Measurements from ENCODE around the gene UGGT2.
"Not testable (repeated sequence)": the region's sequence is repeated elsewhere in the genome, so short reads cannot be mapped to it uniquely, and the experiment has no call there.

UGGT2 gene

GRCh38 chr13:95789315-95789714 lies 263.9 kb downstream of the UGGT2 start:
- H3K4me3 ChIP-seq (ENCODE audit: insufficient read depth, low read depth, low read length, poor library complexity, severe bottlenecking); DNase-seq; H3K9me3 ChIP-seq (ENCODE audit: control insufficient read depth, low read length); H3K4me1 ChIP-seq (ENCODE audit: control insufficient read depth, insufficient read depth, low read length, poor library complexity, severe bottlenecking); H3K27me3 ChIP-seq (replicated peaks; ENCODE audit: control insufficient read depth, insufficient read depth, low read length, poor library complexity, severe bottlenecking); H3K27ac ChIP-seq (ENCODE audit: insufficient read depth, low read length, poor library complexity, severe bottlenecking): not testable (repeated sequence)
- H3K36me3 ChIP-seq (ENCODE audit: control insufficient read depth, insufficient read depth, low read length): peaks cover 52% of the 10 kb centered on the region

GRCh38 chr13:95788100-95788463 lies 265.1 kb downstream of the UGGT2 start:
- no peaks in the 10 kb centered on the region for H3K4me1 ChIP-seq (ENCODE audit: control insufficient read depth, insufficient read depth, low read length, poor library complexity, severe bottlenecking)
- H3K27me3 ChIP-seq (replicated peaks; ENCODE audit: control insufficient read depth, insufficient read depth, low read length, poor library complexity, severe bottlenecking): no peaks in the 10 kb centered on the region
- no peak overlapping the region for H3K4me3 ChIP-seq (ENCODE audit: insufficient read depth, low read depth, low read length, poor library complexity, severe bottlenecking)
- no peak for DNase-seq
- H3K36me3 ChIP-seq (ENCODE audit: control insufficient read depth, insufficient read depth, low read length): peaks cover 56% of the 10 kb centered on the region
- H3K9me3 ChIP-seq (ENCODE audit: control insufficient read depth, low read length): no peaks in the 10 kb centered on the region
- H3K27ac ChIP-seq (ENCODE audit: insufficient read depth, low read length, poor library complexity, severe bottlenecking): no peak overlapping the region

- no peak overlapping the region for H3K27ac ChIP-seq (ENCODE audit: insufficient read depth, low read length, poor library complexity, severe bottlenecking)
- peaks cover 56% of the 10 kb centered on the region for H3K36me3 ChIP-seq (ENCODE audit: control insufficient read depth, insufficient read depth, low read length)
- H3K4me3 ChIP-seq (ENCODE audit: insufficient read depth, low read depth, low read length, poor library complexity, severe bottlenecking): no peak overlapping the region
- no peaks in the 10 kb centered on the region for H3K4me1 ChIP-seq (ENCODE audit: control insufficient read depth, insufficient read depth, low read length, poor library complexity, severe bottlenecking)
- no peak for DNase-seq
- no peaks in the 10 kb centered on the region for H3K9me3 ChIP-seq (ENCODE audit: control insufficient read depth, low read length)
- no peaks in the 10 kb centered on the region for H3K27me3 ChIP-seq (replicated peaks; ENCODE audit: control insufficient read depth, insufficient read depth, low read length, poor library complexity, severe bottlenecking)
Measured at GRCh38 chr13:95787356-95788099, 265.7 kb downstream of the UGGT2 start.

GRCh38 chr13:95784900-95785290 lies 268.3 kb downstream of the UGGT2 start:
- Histone ChIP-seq H3K4me1 (ENCODE audit: control insufficient read depth, insufficient read depth, low read length, poor library complexity, severe bottlenecking) (no peaks in the 10 kb centered on the region), H3K4me3 (ENCODE audit: insufficient read depth, low read depth, low read length, poor library complexity, severe bottlenecking) (no peak overlapping the region), H3K27me3 (replicated peaks; ENCODE audit: control insufficient read depth, insufficient read depth, low read length, poor library complexity, severe bottlenecking) (no peaks in the 10 kb centered on the region), H3K36me3 (ENCODE audit: control insufficient read depth, insufficient read depth, low read length) (peaks cover 45% of the 10 kb centered on the region), H3K27ac (ENCODE audit: insufficient read depth, low read length, poor library complexity, severe bottlenecking) (no peak overlapping the region), H3K9me3 (ENCODE audit: control insufficient read depth, low read length) (no peaks in the 10 kb centered on the region)
- no peak for DNase-seq

- H3K27me3 ChIP-seq (replicated peaks; ENCODE audit: control insufficient read depth, insufficient read depth, low read length, poor library complexity, severe bottlenecking): no peaks in the 10 kb centered on the region
- no peaks in the 10 kb centered on the region for H3K9me3 ChIP-seq (ENCODE audit: control insufficient read depth, low read length)
- no peak overlapping the region for H3K4me3 ChIP-seq (ENCODE audit: insufficient read depth, low read depth, low read length, poor library complexity, severe bottlenecking)
- H3K27ac ChIP-seq (ENCODE audit: insufficient read depth, low read length, poor library complexity, severe bottlenecking): no peak overlapping the region
- peaks cover 45% of the 10 kb centered on the region for H3K36me3 ChIP-seq (ENCODE audit: control insufficient read depth, insufficient read depth, low read length)
- H3K4me1 ChIP-seq (ENCODE audit: control insufficient read depth, insufficient read depth, low read length, poor library complexity, severe bottlenecking): no peaks in the 10 kb centered on the region
- no peak for DNase-seq
Measured at GRCh38 chr13:95784161-95784899, 268.9 kb downstream of the UGGT2 start.

GRCh38 chr13:95783747-95784146 lies 269.5 kb downstream of the UGGT2 start:
- Histone ChIP-seq H3K27me3 (replicated peaks; ENCODE audit: control insufficient read depth, insufficient read depth, low read length, poor library complexity, severe bottlenecking) (no peaks in the 10 kb centered on the region), H3K4me1 (ENCODE audit: control insufficient read depth, insufficient read depth, low read length, poor library complexity, severe bottlenecking) (no peaks in the 10 kb centered on the region), H3K27ac (ENCODE audit: insufficient read depth, low read length, poor library complexity, severe bottlenecking) (no peak overlapping the region), H3K36me3 (ENCODE audit: control insufficient read depth, insufficient read depth, low read length) (peaks cover 41% of the 10 kb centered on the region), H3K4me3 (ENCODE audit: insufficient read depth, low read depth, low read length, poor library complexity, severe bottlenecking) (no peak overlapping the region), H3K9me3 (ENCODE audit: control insufficient read depth, low read length) (no peaks in the 10 kb centered on the region)
- DNase-seq: no peak

- peaks cover 38% of the 10 kb centered on the region for H3K36me3 ChIP-seq (ENCODE audit: control insufficient read depth, insufficient read depth, low read length)
- H3K4me1 ChIP-seq (ENCODE audit: control insufficient read depth, insufficient read depth, low read length, poor library complexity, severe bottlenecking); H3K27ac ChIP-seq (ENCODE audit: insufficient read depth, low read length, poor library complexity, severe bottlenecking); DNase-seq; H3K27me3 ChIP-seq (replicated peaks; ENCODE audit: control insufficient read depth, insufficient read depth, low read length, poor library complexity, severe bottlenecking); H3K9me3 ChIP-seq (ENCODE audit: control insufficient read depth, low read length); H3K4me3 ChIP-seq (ENCODE audit: insufficient read depth, low read depth, low read length, poor library complexity, severe bottlenecking): not testable (repeated sequence)
Measured at GRCh38 chr13:95781940-95782339, 271.3 kb downstream of the UGGT2 start.

GRCh38 chr13:95781016-95781415 lies 272.2 kb downstream of the UGGT2 start:
- Histone ChIP-seq H3K36me3 (ENCODE audit: control insufficient read depth, insufficient read depth, low read length) (peaks cover 33% of the 10 kb centered on the region), H3K4me3 (ENCODE audit: insufficient read depth, low read depth, low read length, poor library complexity, severe bottlenecking) (no peak overlapping the region), H3K27ac (ENCODE audit: insufficient read depth, low read length, poor library complexity, severe bottlenecking) (no peak overlapping the region), H3K4me1 (ENCODE audit: control insufficient read depth, insufficient read depth, low read length, poor library complexity, severe bottlenecking) (no peaks in the 10 kb centered on the region), H3K9me3 (ENCODE audit: control insufficient read depth, low read length) (no peaks in the 10 kb centered on the region), H3K27me3 (replicated peaks; ENCODE audit: control insufficient read depth, insufficient read depth, low read length, poor library complexity, severe bottlenecking) (no peaks in the 10 kb centered on the region)
- DNase-seq: no peak

GRCh38 chr13:95779522-95779921 lies 273.7 kb downstream of the UGGT2 start:
- no peak overlapping the region for H3K27ac ChIP-seq (ENCODE audit: insufficient read depth, low read length, poor library complexity, severe bottlenecking)
- no peak for DNase-seq
- no peaks in the 10 kb centered on the region for H3K4me1 ChIP-seq (ENCODE audit: control insufficient read depth, insufficient read depth, low read length, poor library complexity, severe bottlenecking)
- no peaks in the 10 kb centered on the region for H3K9me3 ChIP-seq (ENCODE audit: control insufficient read depth, low read length)
- no peak overlapping the region for H3K4me3 ChIP-seq (ENCODE audit: insufficient read depth, low read depth, low read length, poor library complexity, severe bottlenecking)
- H3K36me3 ChIP-seq (ENCODE audit: control insufficient read depth, insufficient read depth, low read length): peaks cover 28% of the 10 kb centered on the region
- H3K27me3 ChIP-seq (replicated peaks; ENCODE audit: control insufficient read depth, insufficient read depth, low read length, poor library complexity, severe bottlenecking): no peaks in the 10 kb centered on the region

- Histone ChIP-seq H3K36me3 (ENCODE audit: control insufficient read depth, insufficient read depth, low read length) (peaks cover 2% of the 10 kb centered on the region), H3K27ac (ENCODE audit: insufficient read depth, low read length, poor library complexity, severe bottlenecking) (no peak overlapping the region), H3K4me1 (ENCODE audit: control insufficient read depth, insufficient read depth, low read length, poor library complexity, severe bottlenecking) (no peaks in the 10 kb centered on the region), H3K4me3 (ENCODE audit: insufficient read depth, low read depth, low read length, poor library complexity, severe bottlenecking) (no peak overlapping the region), H3K9me3 (ENCODE audit: control insufficient read depth, low read length) (no peaks in the 10 kb centered on the region), H3K27me3 (replicated peaks; ENCODE audit: control insufficient read depth, insufficient read depth, low read length, poor library complexity, severe bottlenecking) (no peaks in the 10 kb centered on the region)
- DNase-seq: no peak
Measured at GRCh38 chr13:95771905-95772304, 281.3 kb downstream of the UGGT2 start.

Data from effector memory CD4-positive, alpha-beta T cell (primary cell).